Mesothelial cell of epicardium (in vitro differentiated cells): ENCODE data around the gene SH3RF3. TPM values are rescaled to one million over a fixed set of nuclear protein-coding genes. Genes with fewer than 3 reads are reported as not detected.

Experiments
- DNase-seq, 2 experiments: peaks; one replicate each; pipeline ENCODE4 v3.0.0; 2021; ENCODE audit warnings: low spot score in 2 of 2; ENCODE audit not compliant: unreplicated experiment in 2 of 2
- H3K27ac Mint-ChIP-seq: 2 replicates; pipeline ENCODE4 v1.8.0; 2021; ENCODE audit warnings: mixed read lengths
- H3K27me3 Mint-ChIP-seq: 2 replicates; pipeline ENCODE4 v1.8.0; 2021; ENCODE audit warnings: low read depth, mixed read lengths
- H3K36me3 Mint-ChIP-seq: 2 replicates; pipeline ENCODE4 v1.8.0; 2021; ENCODE audit warnings: mixed read lengths
- H3K4me1 Mint-ChIP-seq: 2 replicates; pipeline ENCODE4 v1.8.0; 2021; ENCODE audit warnings: mixed read lengths
- H3K4me3 Mint-ChIP-seq: 2 replicates; pipeline ENCODE4 v1.8.0; 2021; ENCODE audit warnings: mild to moderate bottlenecking, moderate library complexity, mixed read lengths
- H3K9me3 Mint-ChIP-seq: 2 replicates; pipeline ENCODE4 v1.8.0; 2021; ENCODE audit warnings: mixed read lengths
- CTCF ChIP-seq: fragments of 200-600 bp; sonication (generic); IDR thresholded peaks from one replicate; pipeline ENCODE4 v1.5.0; 2021; ENCODE audit warnings: antibody characterized with exemption; ENCODE audit not compliant: unreplicated experiment
- total RNA-seq: library from RNA; stranded (reverse); gene quantifications from 3 replicates; pipeline ENCODE4 v1.2.1, GENCODE V29; 2021

SH3RF3 gene
- total RNA-seq, 1 donor from 2014 or later = 2.7 TPM

- Mint-ChIP-seq H3K4me3 (no peak overlapping the region), H3K27ac (no peak overlapping the region), H3K36me3 (no peaks in the 10 kb centered on the region), H3K4me1 (peaks cover 13% of the 10 kb centered on the region), H3K9me3 (no peaks in the 10 kb centered on the region), H3K27me3 (no peaks in the 10 kb centered on the region)
- DNase-seq = peak in 1 of 2 experiments; percentile 19
- TF ChIP-seq CTCF = no peak
These were observed 400.8 kb downstream of the SH3RF3 start for GRCh38 chr2:109529532-109530449.

GRCh38 chr2:109530712-109531111, 401.7 kb downstream of the SH3RF3 start:
- Mint-ChIP-seq H3K4me1 (peaks cover 21% of the 10 kb centered on the region), H3K4me3 (no peak overlapping the region), H3K27me3 (no peaks in the 10 kb centered on the region), H3K27ac (no peak overlapping the region), H3K36me3 (no peaks in the 10 kb centered on the region), H3K9me3 (no peaks in the 10 kb centered on the region)
- TF ChIP-seq CTCF = no peak
- peak in 1 of 2 experiments; percentile 26 for DNase-seq

GRCh38 chr2:109531221-109531620, 402.2 kb downstream of the SH3RF3 start:
- Mint-ChIP-seq H3K27ac (no peak overlapping the region), H3K27me3 (no peaks in the 10 kb centered on the region), H3K9me3 (peaks cover 2% of the 10 kb centered on the region), H3K36me3 (no peaks in the 10 kb centered on the region), H3K4me3 (no peak overlapping the region), H3K4me1 (peaks cover 21% of the 10 kb centered on the region)
- TF ChIP-seq CTCF = no peak
- peak in 1 of 2 experiments; percentile 28 for DNase-seq

GRCh38 chr2:109531896-109532727, 403.1 kb downstream of the SH3RF3 start:
- DNase-seq = peak in 1 of 2 experiments; percentile 22
- Mint-ChIP-seq H3K36me3 (peaks cover 2% of the 10 kb centered on the region), H3K27me3 (no peaks in the 10 kb centered on the region), H3K4me3 (no peak overlapping the region), H3K4me1 (peaks cover 21% of the 10 kb centered on the region), H3K27ac (no peak overlapping the region), H3K9me3 (peaks cover 11% of the 10 kb centered on the region)
- TF ChIP-seq CTCF = no peak

- TF ChIP-seq CTCF = no peak
- peaks cover 2% of the 10 kb centered on the region for H3K36me3 Mint-ChIP-seq
- H3K9me3 Mint-ChIP-seq = peaks cover 13% of the 10 kb centered on the region
- H3K27ac Mint-ChIP-seq = peak overlapping the region; percentile 30
- H3K4me1 Mint-ChIP-seq = peaks cover 21% of the 10 kb centered on the region
- DNase-seq = no peak
- H3K27me3 Mint-ChIP-seq = no peaks in the 10 kb centered on the region
- no peak overlapping the region for H3K4me3 Mint-ChIP-seq
These were observed 403.7 kb downstream of the SH3RF3 start for GRCh38 chr2:109532728-109533076.
